PC-3 (cell line): Measurements from ENCODE around the gene CALCB. TPM values are rescaled to one million over a fixed set of nuclear protein-coding genes. Genes with fewer than 3 reads are reported as not detected.
A peak's percentile ranks its signal among the peaks of the same experiment; 100 is the strongest.

ENCODE experiments used
- ATAC-seq: fragments of 200-7000 bp; cut with Tn5 transposase; 2 replicates; pipeline ENCODE4 v1.9.1; 2020; ENCODE audit warnings: mild to moderate bottlenecking, moderate library complexity
- Bru-seq: library from RNA; stranded (reverse); fragments of 400-500 nt; gene quantifications from one replicate; lab custom pipeline; 2021; lab: Mats Ljungman, UMichigan
- BruChase-seq, 2 experiments: library from RNA; stranded (reverse); fragments of 400-500 nt; gene quantifications; one replicate each; lab custom pipeline; 2021; lab: Mats Ljungman, UMichigan
- BruUV-seq: library from RNA; stranded (reverse); fragments of 400-500 nt; replicated peaks from 2 replicates; lab custom pipeline; 2021; lab: Mats Ljungman, UMichigan
- CTCF ChIA-PET: fragments of 300-600 bp; sonication (Branson Sonifier 250); formaldehyde crosslinking; loops from one replicate; lab custom pipeline; 2022; ENCODE audit warnings: antibody characterized with exemption; lab: Charles Lee
- POLR2A ChIA-PET: fragments of 300-600 bp; sonication (Branson Sonifier 250); formaldehyde crosslinking; loops from one replicate; lab custom pipeline; 2022; ENCODE audit warnings: antibody characterized with exemption; ENCODE audit not compliant: unreplicated experiment; lab: Charles Lee
- DNase-seq: peaks from one replicate; pipeline ENCODE4 v3.0.0-alpha.2; 2015
- H2AFZ ChIP-seq: fragments of 300-600 bp; sonication (generic); 2 replicates; pipeline ENCODE4 v1.6.0; 2016; ENCODE audit warnings: antibody characterized with exemption, low read length
- H3F3A ChIP-seq: fragments of 300-600 bp; sonication (generic); one replicate; pipeline ENCODE4 v1.6.0; 2017; ENCODE audit warnings: antibody characterized with exemption, low read length, control low read depth, mild to moderate bottlenecking; ENCODE audit not compliant: unreplicated experiment
- H3K27ac ChIP-seq: fragments of 300-600 bp; sonication (generic); 2 replicates; pipeline ENCODE4 v1.5.1; 2016; ENCODE audit warnings: mild to moderate bottlenecking, low read length
- H3K27me3 ChIP-seq: fragments of 300-600 bp; sonication (generic); 2 replicates; pipeline ENCODE4 v1.6.1; 2016; ENCODE audit warnings: low read length, mixed read lengths
- H3K36me3 ChIP-seq: fragments of 300-600 bp; sonication (generic); 2 replicates; pipeline ENCODE4 v1.6.1; 2016; ENCODE audit warnings: low read depth, mixed run types, low read length, mixed read lengths
- H3K4me1 ChIP-seq: fragments of 300-600 bp; sonication (generic); 2 replicates; pipeline ENCODE4 v1.5.1; 2016; ENCODE audit warnings: low read length; ENCODE audit not compliant: insufficient read depth
- H3K4me2 ChIP-seq: fragments of 300-600 bp; sonication (generic); 2 replicates; pipeline ENCODE4 v1.6.0; 2016; ENCODE audit warnings: low read length
- H3K4me3 ChIP-seq: fragments of 300-600 bp; sonication (generic); 2 replicates; pipeline ENCODE4 v1.5.1; 2016; ENCODE audit warnings: mild to moderate bottlenecking, low read length, mixed read lengths
- H3K79me2 ChIP-seq: fragments of 300-600 bp; sonication (generic); 2 replicates; pipeline ENCODE4 v1.6.1; 2017; ENCODE audit warnings: low read length, mixed read lengths
- H3K9ac ChIP-seq: fragments of 300-600 bp; sonication (generic); 2 replicates; pipeline ENCODE4 v1.6.0; 2016; ENCODE audit warnings: mild to moderate bottlenecking, low read length
- H3K9me2 ChIP-seq: fragments of 300-600 bp; sonication (generic); replicated peaks from 2 replicates; pipeline ENCODE4 v1.6.1; 2016; ENCODE audit warnings: mixed run types, low read length, mixed read lengths
- H3K9me3 ChIP-seq: fragments of 300-600 bp; sonication (generic); 2 replicates; pipeline ENCODE4 v1.6.1; 2016; ENCODE audit warnings: low read length, mixed read lengths
- H4K20me1 ChIP-seq: fragments of 300-600 bp; sonication (generic); 2 replicates; pipeline ENCODE4 v1.6.1; 2016; ENCODE audit warnings: low read length, mixed read lengths
- CTCF ChIP-seq: fragments of 300-600 bp; sonication (generic); conservative IDR thresholded peaks from 2 replicates; pipeline ENCODE4 v1.5.1; 2017; ENCODE audit warnings: antibody characterized with exemption, low read depth, mild to moderate bottlenecking, low read length
- EZH2 ChIP-seq: fragments of 300-600 bp; sonication (generic); IDR thresholded peaks from one replicate; pipeline ENCODE4 v1.6.1; 2017; ENCODE audit warnings: antibody characterized with exemption, mild to moderate bottlenecking, low read length; ENCODE audit not compliant: unreplicated experiment
- EZH2phosphoT487 ChIP-seq: fragments of 300-600 bp; sonication (generic); IDR thresholded peaks from 2 replicates; pipeline ENCODE4 v1.6.1; 2018; ENCODE audit warnings: mild to moderate bottlenecking, antibody characterized with exemption, low read length, borderline replicate concordance
- intact Hi-C: fragments of 100-400 bp; cut with micrococcal nuclease; formaldehyde crosslinking; loops from 2 replicates; pipeline ENCODE4 v1.9.0; 2023
- long read RNA-seq: library from polyadenylated mRNA; unstranded; transcript quantifications from one replicate; pipeline ENCODE4 v2.0.0, GENCODE V29; 2021; ENCODE audit not compliant: unreplicated experiment
- total RNA-seq: library from RNA; depleted of rRNA; stranded (reverse); fragments of >200 nt; gene quantifications from 2 replicates; pipeline ENCODE4 v1.2.3, GENCODE V29; 2014; rRNA removed

Gene CALCB
- total RNA-seq (not detected in 2 replicates), Bru-seq, nascent RNA (percentile 1 among the genes with signal in this experiment), BruChase-seq, experiment 1, labeled RNA remaining after a 6-hour chase (percentile 0 among the genes with signal in this experiment), BruChase-seq, experiment 2, labeled RNA remaining after a 2-hour chase (percentile 2 among the genes with signal in this experiment)
- long read RNA-seq, result 0 reads

- no peak within 1 kb of the TSS for H3K27ac ChIP-seq
- H3F3A ChIP-seq, result no peaks in the 10 kb centered on the region
- no peaks in the 10 kb centered on the region for H3K79me2 ChIP-seq
- no TSS peak for BruUV-seq
- no peak for ATAC-seq
- no peaks in the 10 kb centered on the region for H3K9me3 ChIP-seq
- H3K4me3 ChIP-seq, result no peak within 1 kb of the TSS
- H2AFZ ChIP-seq, result no peak within 1 kb of the TSS
- H4K20me1 ChIP-seq, result no peaks in the 10 kb centered on the region
- ChIA-PET POLR2A (no interaction called here), CTCF (no interaction called here)
- no peak for DNase-seq
- H3K27me3 ChIP-seq, result peaks cover 14% of the 10 kb centered on the region
- intact Hi-C loops, result no loop called here
- H3K9ac ChIP-seq, result no peak within 1 kb of the TSS
- TF ChIP-seq CTCF, result no peak
- TF ChIP-seq EZH2phosphoT487, result no peak
- no peak for TF ChIP-seq EZH2
- no peaks in the 10 kb centered on the region for H3K4me1 ChIP-seq
- H3K9me2 ChIP-seq, result no peaks in the 10 kb centered on the region
- H3K36me3 ChIP-seq, result no peaks in the 10 kb centered on the region
- H3K4me2 ChIP-seq, result no peak within 1 kb of the TSS
These were observed at the start of gene CALCB for GRCh38 chr11:15073361-15074205. CALCB (plus strand) TSS chr11:15073593; CDS start chr11:15074719, 1,126 bp downstream.

- no peaks in the 10 kb centered on the region for H3K36me3 ChIP-seq
- no peak overlapping the region for H3K27ac ChIP-seq
- no peak for ATAC-seq
- H3K9me2 ChIP-seq, result no peaks in the 10 kb centered on the region
- H3K9ac ChIP-seq, result no peak overlapping the region
- no peaks in the 10 kb centered on the region for H4K20me1 ChIP-seq
- ChIA-PET CTCF (no interaction called here), POLR2A (no interaction called here)
- no peaks in the 10 kb centered on the region for H3K79me2 ChIP-seq
- H3F3A ChIP-seq, result no peaks in the 10 kb centered on the region
- DNase-seq, result no peak
- H3K4me3 ChIP-seq, result no peak overlapping the region
- TF ChIP-seq EZH2 (no peak), EZH2phosphoT487 (no peak), CTCF (no peak)
- H3K4me2 ChIP-seq, result no peak overlapping the region
- intact Hi-C loops, result no loop called here
- H3K9me3 ChIP-seq, result no peaks in the 10 kb centered on the region
- BruUV-seq, result no TSS peak
- H3K27me3 ChIP-seq, result no peaks in the 10 kb centered on the region
- no peak overlapping the region for H2AFZ ChIP-seq
- no peaks in the 10 kb centered on the region for H3K4me1 ChIP-seq
These were observed 46.4 kb upstream of the CALCB start for GRCh38 chr11:15027011-15027410.

GRCh38 chr11:15027956-15028355 lies 45.4 kb upstream of the CALCB start:
- no TSS peak for BruUV-seq
- no peaks in the 10 kb centered on the region for H3K27me3 ChIP-seq
- ChIA-PET CTCF (no interaction called here), POLR2A (no interaction called here)
- H2AFZ ChIP-seq, result no peak overlapping the region
- no peaks in the 10 kb centered on the region for H3K4me1 ChIP-seq
- no peak overlapping the region for H3K9ac ChIP-seq
- intact Hi-C loops, result no loop called here
- no peaks in the 10 kb centered on the region for H3K36me3 ChIP-seq
- DNase-seq (no peak), ATAC-seq (no peak)
- no peaks in the 10 kb centered on the region for H3F3A ChIP-seq
- no peaks in the 10 kb centered on the region for H3K9me3 ChIP-seq
- no peak overlapping the region for H3K27ac ChIP-seq
- H3K79me2 ChIP-seq, result no peaks in the 10 kb centered on the region
- TF ChIP-seq EZH2, result no peak
- TF ChIP-seq CTCF, result no peak
- TF ChIP-seq EZH2phosphoT487, result no peak
- no peaks in the 10 kb centered on the region for H4K20me1 ChIP-seq
- H3K4me2 ChIP-seq, result no peak overlapping the region
- H3K9me2 ChIP-seq, result no peaks in the 10 kb centered on the region
- H3K4me3 ChIP-seq, result no peak overlapping the region
